Occipital lobe (tissue), 2 donors: ENCODE data around the gene JPH3. TPM values are rescaled to one million over a fixed set of nuclear protein-coding genes. Genes with fewer than 3 reads are reported as not detected.
"Not testable (repeated sequence)": the region's sequence is repeated elsewhere in the genome, so short reads cannot be mapped to it uniquely, and the experiment has no call there.

Experiments
- DNase-seq: peaks from one replicate; lab custom pipeline; 2025; lab: John Stamatoyannopoulos, UW
- total RNA-seq: library from RNA; depleted of rRNA; stranded (reverse); fragments of >200 nt; gene quantifications from one replicate; pipeline ENCODE4 v1.2.3, GENCODE V29; 2014

JPH3 gene
- total RNA-seq, 1 donor from 2014 or later: 56.0 TPM

GRCh38 chr16:87680272-87680644, 78.0 kb downstream of the JPH3 start:
- no peak for DNase-seq

DNA sequence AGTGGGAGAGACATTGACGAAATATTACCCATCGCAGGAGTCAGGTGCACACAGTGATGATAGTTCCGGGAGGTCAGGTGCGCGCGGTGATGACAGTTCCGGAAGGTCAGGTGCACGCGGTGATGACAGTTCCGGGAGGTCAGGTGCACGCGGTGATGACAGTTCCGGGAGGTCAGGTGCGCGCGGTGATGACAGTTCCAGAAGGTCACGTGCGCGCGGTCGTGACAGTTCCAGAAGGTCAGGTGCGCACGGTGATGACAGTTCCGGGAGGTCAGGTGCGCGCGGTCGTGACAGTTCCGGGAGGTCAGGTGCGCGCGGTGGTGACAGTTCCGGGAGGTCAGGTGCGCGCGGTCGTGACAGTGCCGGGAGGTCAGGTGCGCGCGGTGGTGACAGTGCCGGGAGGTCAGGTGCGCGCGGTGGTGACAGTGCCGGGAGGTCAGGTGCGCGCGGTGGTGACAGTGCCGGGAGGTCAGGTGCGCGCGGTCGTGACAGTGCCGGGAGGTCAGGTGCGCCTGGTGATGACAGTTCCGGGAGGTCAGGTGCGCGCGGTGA, 78.8 kb downstream of the JPH3 start:
- DNase-seq: not testable (repeated sequence)

GRCh38 chr16:87681981-87682570, 79.8 kb downstream of the JPH3 start:
- DNase-seq: no peak

DNA sequence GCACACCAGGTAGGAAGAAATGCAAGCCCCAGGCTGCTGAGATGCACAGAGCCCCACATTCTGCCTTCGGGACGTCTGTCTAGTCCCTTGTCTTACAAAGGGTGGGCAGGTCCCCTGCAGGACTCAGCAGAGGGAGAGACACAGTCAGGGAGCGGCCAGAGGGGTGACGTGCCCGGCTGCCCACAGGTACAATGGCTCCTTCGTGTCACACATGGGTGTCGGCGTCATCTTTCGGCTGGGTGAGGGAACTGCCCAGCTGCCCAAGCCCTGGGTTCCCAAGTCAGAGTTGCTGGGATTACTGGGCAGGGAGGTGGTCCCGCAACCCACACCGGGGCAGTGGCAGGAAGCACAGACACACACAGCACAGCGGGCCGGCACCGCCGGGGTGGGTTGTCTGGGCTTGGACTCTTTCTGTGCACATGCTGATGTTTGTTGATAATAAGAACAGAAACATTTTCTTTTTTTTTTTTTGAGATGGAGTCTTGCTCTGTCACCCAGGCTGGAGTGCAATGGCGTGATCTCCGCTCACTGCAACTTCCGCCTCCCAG, 80.6 kb downstream of the JPH3 start:
- no peak for DNase-seq

- no peak for DNase-seq
Observed at GRCh38 chr16:87684106-87684677, 81.9 kb downstream of the JPH3 start.

- no peak for DNase-seq
Observed at GRCh38 chr16:87684711-87685404, 82.5 kb downstream of the JPH3 start.

DNA sequence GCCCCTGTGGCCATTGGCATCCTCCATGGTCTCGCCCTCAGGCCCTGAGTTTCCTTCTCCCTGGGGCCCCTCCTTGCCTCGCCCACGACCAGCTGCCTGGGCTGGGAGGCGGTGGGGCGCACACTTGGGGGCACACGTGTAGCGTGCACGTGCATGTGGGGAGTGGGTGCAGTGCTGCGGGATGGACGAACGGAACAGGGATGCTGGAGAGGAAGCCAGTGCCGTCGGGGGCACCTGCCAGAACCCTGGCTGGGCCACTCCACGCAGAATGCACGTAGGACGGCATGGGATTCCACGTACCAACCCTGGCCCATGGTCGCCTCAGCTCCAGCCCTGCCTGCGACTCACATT, 83.1 kb downstream of the JPH3 start:
- DNase-seq: no peak

DNA sequence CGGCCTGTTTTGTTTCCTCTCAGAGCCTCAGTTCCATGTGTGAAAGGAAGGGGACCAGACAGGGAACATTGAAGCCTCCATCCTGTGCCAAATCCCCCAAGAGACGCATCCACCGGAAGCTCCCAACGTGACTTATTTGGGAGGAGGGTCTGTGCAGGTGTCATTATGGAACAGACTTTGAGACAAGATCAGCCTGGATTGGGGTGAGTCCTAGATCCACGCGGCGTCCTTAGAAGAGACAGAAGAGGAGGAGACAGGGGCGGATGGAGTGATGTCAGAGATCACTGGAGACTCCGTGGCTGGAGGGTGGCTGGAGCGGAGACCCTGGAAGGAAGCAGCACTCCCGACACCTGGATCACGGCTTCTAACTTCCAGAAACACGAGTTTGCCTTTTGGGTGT, 83.5 kb downstream of the JPH3 start:
- DNase-seq: no peak

DNA sequence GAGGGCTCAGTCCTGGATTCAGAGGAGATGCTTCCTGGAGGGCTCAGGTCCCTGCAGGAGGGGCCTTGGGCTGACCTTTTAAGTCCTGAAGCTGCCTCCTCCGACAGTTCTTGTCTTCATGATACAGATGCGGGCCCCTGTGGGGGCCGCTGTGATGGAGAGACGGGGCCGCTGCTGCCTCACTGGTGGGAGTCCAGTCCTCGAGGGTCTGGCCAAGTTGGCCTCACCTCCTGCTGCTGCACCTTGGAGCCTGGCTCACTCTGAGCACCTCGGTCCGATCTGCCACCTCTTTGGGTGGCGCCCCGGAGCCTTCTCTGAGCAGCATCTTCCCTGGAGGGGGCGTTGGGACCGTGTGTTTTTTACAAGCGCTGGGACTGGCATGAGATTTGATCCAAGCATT, 84.4 kb downstream of the JPH3 start:
- DNase-seq: no peak

DNA sequence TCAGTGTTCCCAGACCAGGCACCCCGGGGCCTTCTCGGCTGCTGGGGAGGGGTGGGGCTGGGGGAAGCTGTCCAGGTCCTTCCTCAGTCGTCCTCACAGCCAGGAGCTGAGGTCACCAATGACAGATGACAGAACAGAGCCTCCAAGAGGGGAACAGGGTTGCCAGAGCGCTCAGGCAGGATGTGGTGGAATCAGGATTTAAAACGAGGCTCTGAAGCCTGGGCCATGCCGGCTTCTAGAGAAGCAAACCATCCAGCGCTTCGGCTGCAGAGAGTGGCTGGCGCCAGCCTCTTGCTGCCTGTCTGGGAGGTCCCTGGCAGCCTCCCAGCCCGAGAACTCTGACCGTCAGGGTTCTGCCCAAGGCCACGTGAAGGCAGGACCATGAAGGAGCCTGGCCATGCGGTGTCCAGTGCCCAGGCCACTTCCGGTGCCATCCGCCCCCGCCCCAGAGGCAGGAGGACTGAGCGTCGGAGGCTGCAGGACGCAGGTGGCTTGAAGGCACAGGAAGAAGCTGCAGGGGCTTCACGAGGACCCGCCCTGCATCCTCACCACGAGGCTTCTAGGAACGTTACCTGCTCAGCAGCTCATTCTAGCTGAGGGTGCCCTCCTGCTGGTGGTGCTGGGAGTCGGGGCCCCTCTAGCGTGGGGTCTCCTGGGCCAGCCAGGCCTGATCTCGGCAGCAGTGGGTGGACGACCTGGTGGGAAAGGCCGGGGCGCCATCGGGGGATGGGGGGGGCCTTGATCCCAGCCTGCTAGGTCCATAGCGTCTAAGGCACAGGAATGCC, 85.0 kb downstream of the JPH3 start:
- DNase-seq: no peak

- DNase-seq: no peak
Observed at GRCh38 chr16:87687998-87688529, 85.8 kb downstream of the JPH3 start.

DNA sequence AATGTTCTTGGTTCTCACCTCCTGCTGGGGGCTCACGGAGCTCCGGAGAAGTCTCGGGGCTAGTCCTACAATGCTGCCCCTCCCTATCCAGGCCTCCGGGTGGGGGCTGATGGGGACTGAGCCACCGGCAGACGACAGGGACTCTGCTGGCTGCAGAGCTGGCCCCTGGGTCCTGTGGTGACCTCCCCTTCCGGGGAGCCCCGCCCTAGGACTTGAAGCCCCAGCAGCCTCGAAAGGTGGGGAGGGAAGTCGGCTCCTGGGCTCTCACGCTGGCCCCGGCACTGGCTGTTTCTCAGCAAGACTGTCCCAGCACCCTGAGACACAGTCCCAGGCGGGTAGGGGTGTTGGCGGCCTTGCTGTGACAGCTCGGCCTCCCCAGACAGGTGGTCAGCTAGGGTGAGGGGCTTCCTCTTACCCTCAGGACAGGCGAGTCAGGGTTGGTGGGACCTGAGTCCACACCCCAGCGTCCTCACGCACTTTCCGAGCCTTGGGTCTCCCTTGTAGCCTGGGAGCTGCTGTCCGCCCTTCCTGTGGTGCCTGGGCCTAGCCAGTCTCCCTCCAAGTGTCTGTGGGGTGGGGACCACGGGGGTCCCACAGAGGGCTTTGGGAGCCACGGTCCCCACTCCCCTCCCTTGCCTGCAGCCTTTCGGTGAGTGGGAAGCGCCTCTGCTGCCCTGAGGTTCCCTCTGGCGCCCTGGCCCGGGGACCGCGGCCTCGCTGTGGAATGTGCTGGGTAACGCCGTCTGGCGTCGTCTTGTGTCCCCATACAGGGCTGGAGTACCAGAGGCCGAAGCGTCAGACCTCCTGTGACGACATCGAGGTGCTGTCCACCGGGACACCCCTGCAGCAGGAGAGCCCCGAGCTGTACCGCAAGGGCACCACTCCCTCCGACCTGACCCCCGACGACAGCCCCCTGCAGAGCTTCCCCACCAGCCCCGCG, 86.8 kb downstream of the JPH3 start:
- no peak for DNase-seq

- DNase-seq: no peak
Observed at GRCh38 chr16:87689956-87690465, 87.7 kb downstream of the JPH3 start.

GRCh38 chr16:87690911-87691685, 88.8 kb downstream of the JPH3 start:
- DNase-seq: no peak

GRCh38 chr16:87691686-87692079, 89.4 kb downstream of the JPH3 start:
- DNase-seq: peak; percentile 38

- DNase-seq: no peak
Observed at GRCh38 chr16:87692176-87692575, 89.9 kb downstream of the JPH3 start.

DNA sequence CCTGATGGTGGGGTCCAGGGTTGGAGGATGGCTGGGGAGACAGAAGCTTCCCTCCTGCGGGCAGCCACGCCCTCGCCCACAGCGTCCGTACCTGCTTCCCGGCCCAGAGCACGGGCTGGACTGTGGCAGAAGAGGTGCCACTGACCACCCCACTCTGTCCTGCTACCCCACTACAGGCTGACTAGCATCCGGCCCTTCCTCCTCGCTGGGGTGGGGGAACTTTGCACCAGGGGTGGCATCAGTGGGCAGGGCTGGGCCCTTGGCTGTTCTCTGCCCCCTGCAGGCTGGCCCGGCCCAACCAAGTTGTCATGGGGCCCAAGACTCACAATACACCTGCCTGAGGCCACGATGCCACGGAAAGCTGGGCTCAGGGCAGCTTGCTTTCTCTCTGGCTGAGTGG, 90.4 kb downstream of the JPH3 start:
- no peak for DNase-seq

- no peak for DNase-seq
Observed at GRCh38 chr16:87693827-87694226, 91.5 kb downstream of the JPH3 start.

DNA sequence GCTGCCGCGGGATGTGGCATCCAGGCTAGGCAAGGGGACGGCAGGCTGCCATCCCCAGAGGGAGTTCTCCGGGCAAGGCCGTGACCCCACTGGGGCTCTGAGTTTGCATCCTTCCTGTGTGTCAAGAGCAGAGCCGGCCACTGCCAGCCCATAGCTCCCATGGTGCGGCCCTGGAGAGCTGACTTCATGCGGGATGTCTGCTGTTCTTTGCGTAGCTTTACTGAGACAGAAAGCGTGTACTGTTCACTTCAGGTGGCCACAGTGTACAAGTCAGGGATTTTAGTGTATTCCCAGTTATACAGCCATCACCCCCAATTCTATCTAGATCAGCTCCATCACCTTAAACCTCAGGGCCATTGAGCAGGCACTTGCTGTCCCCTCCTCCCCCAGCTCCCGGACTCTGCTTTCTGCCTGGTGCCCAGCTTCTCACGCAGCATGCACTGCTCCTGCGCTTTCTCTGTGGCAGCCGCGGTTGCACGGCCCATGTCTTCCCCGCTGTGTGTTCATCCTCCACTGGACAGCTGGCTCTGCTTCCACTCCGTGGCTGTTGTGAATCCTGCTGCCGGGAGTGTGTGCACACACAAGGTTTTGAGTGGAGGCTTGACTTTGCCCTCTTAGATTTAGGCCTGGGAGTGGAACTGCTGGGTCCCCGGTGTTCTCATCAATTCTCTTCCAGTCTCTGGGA, 92.3 kb downstream of the JPH3 start:
- DNase-seq: no peak
